Renal pelvis (tissue), 12 donors: ENCODE results near the gene APPL1. TPM values are rescaled to one million over a fixed set of nuclear protein-coding genes. Genes with fewer than 3 reads are reported as not detected.

ENCODE experiments used
- DNase-seq: peaks from one replicate; pipeline ENCODE4 v3.0.0-alpha.2; 2013
- long read RNA-seq, 16 experiments: transcript quantifications; one replicate each; lab custom pipeline, GENCODE V29; 2026
- polyA plus RNA-seq, 3 donors: library from polyadenylated mRNA; unstranded; fragments of 120-200 nt; gene quantifications; one replicate each; pipeline ENCODE4 v1.2.1, GENCODE V29; 2013; ENCODE audit not compliant: insufficient read length in 3 of 3

APPL1 gene
- polyA plus RNA-seq: 10 to 100 TPM; 37.8 to 47.4 (median 41.0) TPM
- long read RNA-seq, donor 1, full-length matches to known transcripts: 8 of 8 reads
- long read RNA-seq, donor 1, partial matches to known transcripts: 0 of 8 reads
- long read RNA-seq, donor 1, other reads (novel, unspliced or antisense): 0 of 8 reads
- long read RNA-seq, donor 2, full-length matches to known transcripts: 4 of 4 reads
- long read RNA-seq, donor 2, partial matches to known transcripts: 0 of 4 reads
- long read RNA-seq, donor 2, other reads (novel, unspliced or antisense): 0 of 4 reads
- long read RNA-seq, donor 3, full-length matches to known transcripts: 5 of 5 reads
- long read RNA-seq, donor 3, partial matches to known transcripts: 0 of 5 reads
- long read RNA-seq, donor 3, other reads (novel, unspliced or antisense): 0 of 5 reads
- long read RNA-seq, donor 4, full-length matches to known transcripts: 9 of 9 reads
- long read RNA-seq, donor 4, partial matches to known transcripts: 0 of 9 reads
- long read RNA-seq, donor 4, other reads (novel, unspliced or antisense): 0 of 9 reads
- long read RNA-seq, donor 5, full-length matches to known transcripts: 2 of 2 reads
- long read RNA-seq, donor 5, partial matches to known transcripts: 0 of 2 reads
- long read RNA-seq, donor 5, other reads (novel, unspliced or antisense): 0 of 2 reads
- long read RNA-seq, donor 6, full-length matches to known transcripts: 7 of 15 reads
- long read RNA-seq, donor 6, partial matches to known transcripts: 8 of 15 reads
- long read RNA-seq, donor 6, other reads (novel, unspliced or antisense): 0 of 15 reads
- long read RNA-seq, donor 7, full-length matches to known transcripts: 5 of 16 reads
- long read RNA-seq, donor 7, partial matches to known transcripts: 11 of 16 reads
- long read RNA-seq, donor 7, other reads (novel, unspliced or antisense): 0 of 16 reads
- long read RNA-seq, donor 8, partial matches to known transcripts: 0 of 2 reads
- long read RNA-seq, donor 8, other reads (novel, unspliced or antisense): 0 of 2 reads
- long read RNA-seq, donor 9, full-length matches to known transcripts: 5 of 41 reads
- long read RNA-seq, donor 9, partial matches to known transcripts: 36 of 41 reads
- long read RNA-seq, donor 9, other reads (novel, unspliced or antisense): 0 of 41 reads
- long read RNA-seq, donor 10, full-length matches to known transcripts: 4 of 4 reads
- long read RNA-seq, donor 10, partial matches to known transcripts: 0 of 4 reads
- long read RNA-seq, donor 10, other reads (novel, unspliced or antisense): 0 of 4 reads
- long read RNA-seq, donor 11, full-length matches to known transcripts: 4 of 4 reads
- long read RNA-seq, donor 11, partial matches to known transcripts: 0 of 4 reads
- long read RNA-seq, donor 11, other reads (novel, unspliced or antisense): 0 of 4 reads
- long read RNA-seq, donor 12, full-length matches to known transcripts: 9 of 16 reads
- long read RNA-seq, donor 12, partial matches to known transcripts: 7 of 16 reads
- long read RNA-seq, donor 12, other reads (novel, unspliced or antisense): 0 of 16 reads
- long read RNA-seq, donor 13, partial matches to known transcripts: 0 of 2 reads
- long read RNA-seq, donor 13, other reads (novel, unspliced or antisense): 0 of 2 reads
- long read RNA-seq, donor 14: 0 reads
- long read RNA-seq, donor 15, full-length matches to known transcripts: 7 of 7 reads
- long read RNA-seq, donor 15, partial matches to known transcripts: 0 of 7 reads
- long read RNA-seq, donor 15, other reads (novel, unspliced or antisense): 0 of 7 reads
- long read RNA-seq, donor 16, full-length matches to known transcripts: 7 of 26 reads
- long read RNA-seq, donor 16, partial matches to known transcripts: 19 of 26 reads
- long read RNA-seq, donor 16, other reads (novel, unspliced or antisense): 0 of 26 reads

GRCh38 chr3:57227204-57227929, at the start of gene APPL1:
TSS of gene APPL1 (plus strand) at chr3:57227729. CDS start at chr3:57227884, 155 bp downstream.
- DNase-seq: peak; percentile 93

- no peak for DNase-seq
Measured at GRCh38 chr3:57179580-57180410, 47.7 kb upstream of the APPL1 start.

- DNase-seq: no peak
Measured at GRCh38 chr3:57184526-57184925, 43.0 kb upstream of the APPL1 start.

GRCh38 chr3:57192028-57192427, 35.5 kb upstream of the APPL1 start:
- DNase-seq: no peak

GRCh38 chr3:57194641-57195040, 32.9 kb upstream of the APPL1 start:
- no peak for DNase-seq

- no peak for DNase-seq
Measured at GRCh38 chr3:57199895-57200297, 27.6 kb upstream of the APPL1 start, which contains the start of gene HESX1. TSS of gene HESX1 (minus strand) at chr3:57199978. CDS start at chr3:57199918, 60 bp downstream.

- DNase-seq: no peak
Measured at GRCh38 chr3:57206423-57206822, 21.1 kb upstream of the APPL1 start.

- DNase-seq: no peak
Measured at GRCh38 chr3:57221883-57222282, 5.6 kb upstream of the APPL1 start.

GRCh38 chr3:57224856-57225255, 2.7 kb upstream of the APPL1 start:
- no peak for DNase-seq

- no peak for DNase-seq
Measured at GRCh38 chr3:57226176-57226575, 1.4 kb upstream of the APPL1 start.

- DNase-seq: peak; percentile 58
Measured at GRCh38 chr3:57227930-57228751, 612 bp downstream of the APPL1 start.

- no peak for DNase-seq
Measured at GRCh38 chr3:57230006-57230405, 2.5 kb downstream of the APPL1 start.

GRCh38 chr3:57233799-57234198, 6.3 kb downstream of the APPL1 start:
- DNase-seq: no peak

GRCh38 chr3:57234613-57235575, 7.4 kb downstream of the APPL1 start:
- no peak for DNase-seq

GRCh38 chr3:57244946-57245345, 17.4 kb downstream of the APPL1 start:
- DNase-seq: no peak

- DNase-seq: no peak
Measured at GRCh38 chr3:57252404-57252803, 24.9 kb downstream of the APPL1 start.

GRCh38 chr3:57256844-57257243, 29.3 kb downstream of the APPL1 start:
- no peak for DNase-seq
